Measurements from ENCODE around the gene DRICH1. TPM values are rescaled to one million over a fixed set of nuclear protein-coding genes. Genes with fewer than 3 reads are reported as not detected.
"Not testable (repeated sequence)": the region's sequence is repeated elsewhere in the genome, so short reads cannot be mapped to it uniquely, and the experiment has no call there.

DRICH1 gene
- total and polyA plus RNA-seq, 2 of the 13 experiments (the other 11 are each of a cell fraction or from before 2014, with no cell fraction given): 0.22 to 0.66 TPM

DNA sequence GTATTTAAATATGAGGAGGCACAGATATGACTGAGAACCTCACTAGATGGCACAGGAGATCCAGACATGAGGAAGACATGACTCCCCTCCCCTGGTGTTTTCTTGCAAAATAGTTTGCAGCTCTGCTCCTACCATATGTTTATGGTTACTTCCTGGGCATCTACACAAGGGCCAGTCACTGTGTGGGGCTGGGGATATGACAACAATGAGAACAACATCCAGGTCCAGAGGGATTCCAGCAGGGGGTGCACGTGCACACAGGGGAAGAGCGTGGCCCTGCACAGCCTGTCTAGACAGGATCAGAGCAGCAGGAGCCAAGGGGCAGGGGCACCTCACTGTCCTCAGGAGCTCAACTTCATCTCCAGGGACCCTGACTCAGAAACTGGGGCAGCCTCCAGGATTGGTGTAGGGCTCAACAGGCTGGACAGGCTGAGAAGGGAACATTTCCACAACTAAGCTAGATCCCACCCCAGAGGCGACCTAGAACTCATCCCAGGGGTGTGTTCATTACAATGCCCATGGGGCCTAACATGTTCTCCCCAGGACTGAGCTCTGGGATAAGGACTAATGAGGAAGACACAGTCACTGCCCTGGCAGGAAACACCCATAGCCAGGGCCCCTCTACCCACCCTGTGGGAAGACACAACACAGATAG is 4.6 kb downstream of the DRICH1 start:
- H4K20me1 ChIP-seq (ENCODE audit: insufficient read depth, low read length); H3K79me2 ChIP-seq (ENCODE audit: insufficient read depth, low read length); H2AFZ ChIP-seq (ENCODE audit: low read length); H3K36me3 ChIP-seq (replicated peaks in 1 of 2; ENCODE audit: control insufficient read depth in 1 of 2, insufficient read depth in 2 of 2, low read length in 2 of 2); H3K27ac ChIP-seq (ENCODE audit: extremely low read length, insufficient read depth, low read length); H3K9ac ChIP-seq (ENCODE audit: insufficient read depth, low read depth, low read length); H3K9me3 ChIP-seq (ENCODE audit: low read length); POLR2A ChIA-PET; BruUV-seq (replicated peaks); H3K4me3 ChIP-seq (replicated peaks in 1 of 3; ENCODE audit: insufficient read depth in 1 of 3, low read depth in 2 of 3, low read length in 3 of 3); H3K27me3 ChIP-seq (ENCODE audit: control insufficient read depth in 1 of 2, insufficient read depth in 2 of 2, low read length in 2 of 2); H3K4me2 ChIP-seq (ENCODE audit: low read depth, low read length); in situ Hi-C loops (cut with HindIII; ENCODE audit: extremely low pct_ligation_motif_present, low pct_unique_long_range_greater_than_20kb); TF ChIP-seq MAZ (IDR thresholded peaks at IDR 0.05; ENCODE audit: borderline replicate concordance, low read depth, low read length): not testable (repeated sequence)
- FAIRE-seq: peak; percentile 77
- peak; percentile 95 for ATAC-seq
- peak; percentile 56 for DNase-seq (ENCODE audit: low spot score)
- no CpG with 5 or more reads among the region's 3 CpGs for WGBS (ENCODE audit: low lambda C conversion rate)
- intact Hi-C loops (cut with micrococcal nuclease; ENCODE audit: unreplicated experiment): loop anchor here (5.0 kb wide), 1 partner anchor 50 kb away; no protein-coding TSS in a partner anchor
- H3K4me1 ChIP-seq (ENCODE audit: insufficient read depth, low read length): peaks cover 44% of the 10 kb centered on the region
- CTCF ChIA-PET (ENCODE audit: low intra/inter-chr PET ratio, low total read pairs): interaction anchor here (0.8 kb wide), 1 partner anchor 222 kb away, joined by 5 read pairs; no protein-coding TSS in a partner anchor
- TF ChIP-seq TEAD3 (CRISPR knock-in tag; optimal IDR thresholded peaks at IDR 0.05; ENCODE audit: borderline replicate concordance): peak; percentile 41
- TF ChIP-seq, protein P1, sequence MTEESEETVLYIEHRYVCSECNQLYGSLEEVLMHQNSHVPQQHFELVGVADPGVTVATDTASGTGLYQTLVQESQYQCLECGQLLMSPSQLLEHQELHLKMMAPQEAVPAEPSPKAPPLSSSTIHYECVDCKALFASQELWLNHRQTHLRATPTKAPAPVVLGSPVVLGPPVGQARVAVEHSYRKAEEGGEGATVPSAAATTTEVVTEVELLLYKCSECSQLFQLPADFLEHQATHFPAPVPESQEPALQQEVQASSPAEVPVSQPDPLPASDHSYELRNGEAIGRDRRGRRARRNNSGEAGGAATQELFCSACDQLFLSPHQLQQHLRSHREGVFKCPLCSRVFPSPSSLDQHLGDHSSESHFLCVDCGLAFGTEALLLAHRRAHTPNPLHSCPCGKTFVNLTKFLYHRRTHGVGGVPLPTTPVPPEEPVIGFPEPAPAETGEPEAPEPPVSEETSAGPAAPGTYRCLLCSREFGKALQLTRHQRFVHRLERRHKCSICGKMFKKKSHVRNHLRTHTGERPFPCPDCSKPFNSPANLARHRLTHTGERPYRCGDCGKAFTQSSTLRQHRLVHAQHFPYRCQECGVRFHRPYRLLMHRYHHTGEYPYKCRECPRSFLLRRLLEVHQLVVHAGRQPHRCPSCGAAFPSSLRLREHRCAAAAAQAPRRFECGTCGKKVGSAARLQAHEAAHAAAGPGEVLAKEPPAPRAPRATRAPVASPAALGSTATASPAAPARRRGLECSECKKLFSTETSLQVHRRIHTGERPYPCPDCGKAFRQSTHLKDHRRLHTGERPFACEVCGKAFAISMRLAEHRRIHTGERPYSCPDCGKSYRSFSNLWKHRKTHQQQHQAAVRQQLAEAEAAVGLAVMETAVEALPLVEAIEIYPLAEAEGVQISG (CRISPR knock-in tag; IDR thresholded peaks at IDR 0.05): peak; percentile 57
- TF ChIP-seq, protein P2, sequence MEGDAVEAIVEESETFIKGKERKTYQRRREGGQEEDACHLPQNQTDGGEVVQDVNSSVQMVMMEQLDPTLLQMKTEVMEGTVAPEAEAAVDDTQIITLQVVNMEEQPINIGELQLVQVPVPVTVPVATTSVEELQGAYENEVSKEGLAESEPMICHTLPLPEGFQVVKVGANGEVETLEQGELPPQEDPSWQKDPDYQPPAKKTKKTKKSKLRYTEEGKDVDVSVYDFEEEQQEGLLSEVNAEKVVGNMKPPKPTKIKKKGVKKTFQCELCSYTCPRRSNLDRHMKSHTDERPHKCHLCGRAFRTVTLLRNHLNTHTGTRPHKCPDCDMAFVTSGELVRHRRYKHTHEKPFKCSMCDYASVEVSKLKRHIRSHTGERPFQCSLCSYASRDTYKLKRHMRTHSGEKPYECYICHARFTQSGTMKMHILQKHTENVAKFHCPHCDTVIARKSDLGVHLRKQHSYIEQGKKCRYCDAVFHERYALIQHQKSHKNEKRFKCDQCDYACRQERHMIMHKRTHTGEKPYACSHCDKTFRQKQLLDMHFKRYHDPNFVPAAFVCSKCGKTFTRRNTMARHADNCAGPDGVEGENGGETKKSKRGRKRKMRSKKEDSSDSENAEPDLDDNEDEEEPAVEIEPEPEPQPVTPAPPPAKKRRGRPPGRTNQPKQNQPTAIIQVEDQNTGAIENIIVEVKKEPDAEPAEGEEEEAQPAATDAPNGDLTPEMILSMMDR (CRISPR knock-in tag; IDR thresholded peaks at IDR 0.05): peak; percentile 89
- TF ChIP-seq MYC (CRISPR knock-in tag; IDR thresholded peaks at IDR 0.05; ENCODE audit: borderline replicate concordance): peak; percentile 29; the same call in 1 of the 2 replicates
- TF ChIP-seq ZNF788 (CRISPR knock-in tag; IDR thresholded peaks at IDR 0.05; ENCODE audit: borderline replicate concordance): peak; percentile 52; the same call in 1 of the 2 replicates
- TF ChIP-seq SMC3 (IDR thresholded peaks at IDR 0.05; ENCODE audit: low read length): peak; percentile 55
- TF ChIP-seq SKI (IDR thresholded peaks at IDR 0.05; ENCODE audit: partially characterized antibody): peak; percentile 75
- TF ChIP-seq SP4 (CRISPR knock-in tag; IDR thresholded peaks at IDR 0.05): 0 out of 2 replicates have a peak, but pooled peaks have one; percentile 3
- TF ChIP-seq ZNF431 (CRISPR knock-in tag; IDR thresholded peaks at IDR 0.05; ENCODE audit: borderline replicate concordance, low read depth): 0 out of 2 replicates have a peak, but pooled peaks have one; percentile 15
- peak; percentile 86 for TF ChIP-seq STAG1 (CRISPR knock-in tag; IDR thresholded peaks at IDR 0.05)
- 0 out of 2 replicates have a peak, but pooled peaks have one; percentile 42 for TF ChIP-seq PATZ1 (CRISPR knock-in tag; IDR thresholded peaks at IDR 0.05)
- TF ChIP-seq BHLHE40 (IDR thresholded peaks at IDR 0.05; ENCODE audit: low read length): 0 out of 2 replicates have a peak, but pooled peaks have one; percentile 36
- TF ChIP-seq ZNF768 (CRISPR knock-in tag; IDR thresholded peaks at IDR 0.05): 0 out of 2 replicates have a peak, but pooled peaks have one; percentile 57
- peak; percentile 42 for TF ChIP-seq MAZ (CRISPR knock-in tag; IDR thresholded peaks at IDR 0.05; ENCODE audit: low read depth)
- 0 out of 2 replicates have a peak, but pooled peaks have one; percentile 26 for TF ChIP-seq BORCS8-MEF2B (CRISPR knock-in tag; IDR thresholded peaks at IDR 0.05)
